GM21528 (cell line): ENCODE data around the gene BRD7.
A peak's percentile ranks its signal among the peaks of the same experiment; 100 is the strongest.
"Not testable (repeated sequence)": the region's sequence is repeated elsewhere in the genome, so short reads cannot be mapped to it uniquely, and the experiment has no call there.

Experiments used
- ATAC-seq: cut with Tn5 transposase; IDR thresholded peaks from one replicate; pipeline ENCODE4 v1.9.1; 2021; ENCODE audit warnings: mild to moderate bottlenecking, moderate library complexity; ENCODE audit not compliant: unreplicated experiment, low FRiP score

The BRD7 gene

DNA sequence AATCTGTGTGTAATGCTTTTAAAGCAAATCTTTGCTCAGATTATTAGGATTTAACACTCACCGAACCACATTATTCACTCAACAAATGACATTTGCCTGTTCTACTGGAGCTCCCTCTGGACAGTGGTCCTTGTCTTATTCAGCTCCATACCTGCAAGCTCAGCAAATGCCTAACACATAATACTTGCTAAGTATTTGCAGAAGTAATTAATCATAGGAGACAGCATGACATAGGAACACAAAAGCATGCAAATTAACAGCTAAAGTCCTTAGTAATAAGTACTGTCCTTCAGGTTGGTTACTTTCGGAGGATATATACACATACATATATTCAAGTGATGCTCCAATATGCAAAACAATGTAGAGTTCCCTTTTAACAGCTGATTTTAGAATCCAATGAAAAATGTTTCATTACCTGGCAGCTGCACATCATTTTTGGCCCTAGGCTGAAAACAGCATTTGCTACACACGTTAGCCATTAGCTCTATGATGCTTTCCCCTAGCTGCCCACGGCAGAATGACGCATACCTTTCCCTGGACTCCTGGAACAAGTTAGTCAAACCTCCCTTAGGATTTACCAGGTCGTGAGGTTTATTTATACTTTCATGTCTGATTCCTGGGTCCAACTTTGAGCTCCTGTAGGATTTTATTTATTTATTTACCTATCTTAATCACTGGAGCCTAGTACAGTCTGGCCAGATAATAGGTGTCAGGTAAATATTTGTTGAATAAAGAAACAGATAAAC is 8.6 kb downstream of the BRD7 start:
- ATAC-seq, result no peak

DNA sequence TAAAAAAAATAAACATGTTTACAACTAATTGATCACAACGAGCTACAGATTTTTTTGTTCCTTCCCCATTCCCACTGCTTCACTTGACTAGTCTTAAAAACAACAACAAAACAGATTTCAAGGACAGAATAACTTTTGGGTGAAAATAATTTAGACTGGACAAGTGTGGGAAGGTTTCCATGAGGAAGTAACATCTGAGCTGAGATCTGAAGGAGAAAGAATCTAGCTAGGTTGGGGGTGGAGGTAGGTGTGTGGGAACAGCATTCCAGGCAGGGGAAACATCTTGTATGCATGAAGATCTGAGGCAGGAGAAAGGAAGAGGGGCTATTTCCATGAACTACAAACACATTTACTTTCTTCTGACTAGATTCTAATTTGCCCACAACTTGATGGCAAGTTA is 9.2 kb downstream of the BRD7 start:
- ATAC-seq, result no peak

DNA sequence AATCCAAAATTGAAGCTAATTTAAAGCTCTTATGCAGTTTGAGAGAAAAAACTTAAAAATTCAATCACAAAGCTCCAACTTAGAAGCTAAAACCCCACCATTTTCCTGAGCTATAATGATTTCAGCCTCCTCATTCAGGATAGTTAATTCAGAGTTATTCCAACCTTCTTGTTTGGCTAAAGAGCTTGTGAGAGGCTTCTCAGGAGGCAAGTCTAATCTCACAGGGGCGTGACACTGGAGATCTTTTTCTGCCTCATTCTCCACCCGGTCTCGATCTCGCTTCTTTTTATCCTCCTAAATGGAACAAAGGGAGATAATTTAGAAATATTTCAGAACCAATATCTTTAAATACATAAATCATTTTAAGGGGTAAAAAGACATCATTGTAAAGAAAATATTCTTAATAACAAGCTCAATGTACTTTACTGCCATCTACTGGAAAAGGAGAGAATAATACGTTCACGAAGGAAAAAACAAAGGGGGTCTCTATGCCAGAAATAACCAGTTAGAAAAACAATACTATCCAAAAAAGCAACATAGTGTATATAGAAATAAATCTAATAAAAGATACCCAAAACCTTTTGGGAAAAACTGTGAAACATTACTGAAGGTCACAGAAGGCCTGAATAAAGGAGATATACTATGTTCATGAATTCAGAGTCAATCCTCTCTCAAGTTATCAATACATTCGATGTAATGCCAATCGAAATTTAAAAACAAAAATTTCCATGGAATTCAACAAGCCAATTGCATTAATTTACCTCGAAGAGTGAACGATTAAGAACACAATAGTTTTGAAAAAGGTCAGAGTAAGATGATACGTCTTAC is 13.9 kb downstream of the BRD7 start:
- ATAC-seq, result no peak

DNA sequence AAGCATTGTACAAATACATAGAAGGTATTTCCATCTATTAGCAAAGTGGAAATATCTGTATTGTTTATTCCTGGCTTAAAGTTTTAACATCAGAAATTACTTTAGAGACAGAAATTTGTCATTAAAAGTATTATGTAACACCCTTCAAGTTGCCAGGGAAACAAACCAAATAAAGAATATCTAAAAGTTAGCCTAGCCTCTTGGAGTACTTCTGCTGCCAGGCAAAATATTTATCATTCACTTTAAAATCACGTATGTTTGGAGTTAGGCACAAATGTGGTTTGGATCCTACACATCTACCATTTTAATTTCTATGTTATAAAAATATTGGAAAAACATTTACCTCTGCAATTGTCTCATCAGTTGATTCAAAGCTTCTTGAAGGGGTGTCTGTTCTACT is 14.7 kb downstream of the BRD7 start:
- ATAC-seq, result no peak

DNA sequence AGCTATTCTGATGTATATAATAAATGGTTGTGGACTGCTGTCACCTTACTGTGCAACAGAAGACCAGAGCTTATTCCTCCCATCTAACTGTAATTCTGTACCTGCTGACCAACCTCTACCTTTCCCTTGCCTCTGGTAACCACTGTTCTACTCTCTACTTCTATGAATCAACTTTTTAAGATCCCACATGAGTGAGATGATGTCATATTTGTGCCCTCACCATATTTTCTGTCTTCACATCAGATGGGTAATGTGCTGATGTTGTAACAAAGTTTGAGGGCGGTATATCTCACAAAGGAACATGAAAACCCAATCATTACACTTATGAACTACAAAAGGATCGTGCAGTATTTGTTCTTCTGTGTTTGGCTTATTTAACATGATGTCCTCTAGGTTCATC is 16.8 kb downstream of the BRD7 start:
- no peak for ATAC-seq

DNA sequence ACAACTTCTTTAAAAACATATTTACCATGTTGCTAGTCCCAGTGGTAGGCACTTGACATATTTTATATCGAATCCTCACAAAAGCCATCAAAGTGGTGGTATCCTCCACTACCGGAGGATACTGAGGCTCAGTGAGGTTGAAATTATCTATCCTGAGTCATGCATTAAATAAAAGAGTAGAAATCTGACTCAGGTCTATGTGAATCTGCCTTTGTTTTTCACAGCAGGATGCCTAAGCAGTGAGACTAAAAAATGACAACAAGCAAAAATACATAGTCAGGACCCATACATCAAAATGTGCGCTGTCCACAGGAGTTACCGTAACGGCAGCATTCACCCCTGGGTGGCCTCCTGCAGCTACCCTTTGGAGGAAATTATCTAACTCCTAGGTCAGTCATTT is 17.7 kb downstream of the BRD7 start:
- no peak for ATAC-seq

DNA sequence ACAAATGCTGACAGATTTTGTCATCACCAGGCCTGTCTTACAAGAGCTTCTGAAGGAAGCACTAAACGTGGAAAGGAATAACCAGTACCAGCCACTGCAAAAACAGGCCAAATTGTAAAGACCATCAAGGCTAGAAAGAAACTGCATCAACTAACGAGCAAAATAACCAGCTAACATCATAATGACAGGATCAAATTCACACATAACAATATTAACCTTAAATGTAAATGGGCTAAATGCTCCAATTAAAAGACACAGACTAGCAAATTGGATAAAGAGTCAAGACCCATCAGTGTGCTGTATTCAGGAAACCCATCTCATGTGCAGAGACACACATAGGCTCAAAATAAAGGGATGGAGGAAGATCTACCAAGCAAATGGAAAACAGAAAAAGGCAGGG is 23.6 kb downstream of the BRD7 start:
- ATAC-seq, result not testable (repeated sequence)

DNA sequence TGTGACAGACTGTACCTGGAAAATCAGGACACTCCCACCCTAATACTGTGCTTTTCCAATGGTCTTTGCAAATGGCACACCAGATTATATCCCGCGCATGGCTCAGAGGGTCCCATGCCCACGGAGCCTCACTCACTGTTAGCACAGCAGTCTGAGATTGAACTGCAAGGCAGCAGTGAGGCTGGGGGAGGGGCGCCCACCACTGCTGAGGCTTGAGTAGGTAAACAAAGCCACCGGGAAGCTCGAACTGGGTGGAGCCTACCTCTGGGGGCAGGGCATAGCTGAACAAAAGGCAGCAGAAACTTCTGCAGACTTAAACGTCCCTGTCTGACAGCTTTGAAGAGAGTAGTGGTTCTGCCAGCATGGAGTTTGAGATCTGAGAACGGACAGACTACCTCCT is 25.2 kb downstream of the BRD7 start:
- not testable (repeated sequence) for ATAC-seq

DNA sequence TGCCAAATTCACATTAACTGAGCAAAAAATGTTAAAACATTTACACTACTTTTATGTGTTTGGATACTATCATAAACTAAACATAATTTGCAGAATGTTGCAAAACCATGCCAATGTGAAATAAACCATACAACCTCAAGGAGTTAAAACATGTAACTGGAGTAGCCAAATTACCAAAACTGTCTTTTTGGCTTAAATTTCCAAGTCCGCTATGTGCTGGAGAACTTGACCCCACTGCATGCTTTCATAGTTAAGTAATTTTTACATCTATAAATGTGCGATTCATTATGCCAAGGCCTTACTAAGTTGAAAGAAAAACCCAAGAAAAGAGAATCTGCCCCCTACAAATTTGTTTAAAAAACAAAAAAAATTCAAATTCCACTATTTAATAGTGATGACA is 28.2 kb downstream of the BRD7 start:
- no peak for ATAC-seq

DNA sequence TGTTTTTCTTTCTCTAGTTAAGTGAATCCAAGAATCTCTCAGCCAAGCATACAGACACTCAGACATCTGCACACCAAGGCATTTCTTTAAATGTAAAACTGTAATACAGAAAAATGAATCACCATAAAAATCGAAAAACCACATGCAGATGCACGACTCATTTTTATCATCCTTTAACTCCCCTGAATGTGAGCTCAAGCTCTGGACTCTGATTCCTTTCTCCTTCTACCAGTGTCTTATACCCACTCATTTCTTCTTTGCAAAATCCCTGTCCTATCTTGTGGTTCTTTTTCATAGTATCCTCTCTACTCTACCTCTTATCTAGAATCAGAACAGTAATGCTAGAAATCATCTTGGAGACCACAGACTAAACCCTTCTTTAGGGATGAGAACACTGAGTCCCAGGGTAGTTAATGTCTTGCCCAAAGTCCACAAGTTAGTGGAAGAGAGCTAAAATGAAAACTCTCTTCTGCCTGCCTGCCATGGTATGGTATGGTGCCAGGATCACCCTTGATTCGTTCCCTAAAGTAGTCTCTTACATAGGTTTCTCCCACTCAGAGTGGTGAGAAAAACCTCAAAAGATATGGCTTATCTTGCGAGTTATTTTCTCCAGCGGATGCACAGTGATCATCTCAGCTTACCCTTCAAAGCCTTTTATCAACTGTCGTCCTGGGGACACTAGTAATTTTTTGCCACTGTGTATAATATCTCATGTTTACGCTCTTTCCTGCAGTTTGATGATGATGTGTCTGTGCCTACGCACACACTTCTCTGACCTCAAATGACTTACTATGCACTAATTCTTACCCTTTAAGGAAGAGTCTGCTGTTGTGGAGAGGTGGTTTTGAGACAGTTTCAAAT is 30.2 kb downstream of the BRD7 start:
- no peak for ATAC-seq

DNA sequence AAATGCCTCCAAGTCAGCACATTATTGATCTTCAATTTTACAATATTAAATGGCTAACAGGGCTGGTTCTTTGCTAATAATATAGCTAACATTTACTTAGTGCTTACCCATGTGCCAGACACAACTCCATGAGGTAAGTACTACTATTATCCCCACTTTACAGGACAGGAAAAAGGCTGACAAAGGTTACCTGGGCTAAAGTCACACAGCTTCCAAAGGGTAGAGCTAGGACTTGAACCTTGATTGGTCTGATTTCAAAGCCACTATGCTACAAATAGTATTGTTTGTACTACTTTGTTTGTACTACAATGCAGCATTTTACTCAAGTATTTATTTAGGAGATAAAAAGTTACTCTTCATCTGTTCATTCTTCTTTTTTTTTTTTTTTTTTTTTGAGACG is 31.9 kb downstream of the BRD7 start:
- no peak for ATAC-seq

DNA sequence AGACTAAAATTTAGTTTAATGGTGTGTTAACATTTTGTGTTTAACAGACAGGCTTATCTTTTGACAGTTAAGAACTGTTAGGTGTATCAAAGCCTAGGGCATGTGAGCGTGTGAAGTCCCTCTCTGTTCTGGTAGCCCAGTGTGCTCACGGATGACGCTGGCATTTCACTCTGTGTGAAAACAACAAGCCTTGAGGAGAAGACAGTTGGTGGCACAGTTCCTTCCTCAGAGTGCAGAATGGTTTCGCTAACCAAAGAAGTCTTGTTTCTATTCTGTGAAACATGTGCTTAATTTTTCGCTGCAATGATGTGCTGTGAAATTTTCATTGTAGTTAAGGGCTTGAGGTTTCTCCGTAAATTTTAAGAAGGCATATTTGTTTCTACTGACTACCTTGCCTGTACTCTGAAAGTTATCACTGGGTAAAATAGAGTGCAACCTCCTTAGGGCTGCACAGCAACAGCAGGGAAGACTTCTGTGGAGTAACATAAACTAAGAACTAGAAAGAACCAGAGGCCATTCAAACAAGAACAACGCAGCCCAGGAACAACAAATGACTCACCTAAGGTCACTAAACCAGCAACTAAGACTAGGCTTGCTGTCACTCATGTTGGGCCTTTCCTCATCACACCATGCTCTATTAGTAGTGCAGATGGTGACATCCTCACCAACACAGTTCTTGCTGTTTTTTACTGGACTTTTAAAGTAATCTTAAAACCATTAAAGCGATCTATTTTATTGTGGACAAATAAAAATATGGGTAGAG is 33.4 kb downstream of the BRD7 start:
- peak; percentile 73 for ATAC-seq

DNA sequence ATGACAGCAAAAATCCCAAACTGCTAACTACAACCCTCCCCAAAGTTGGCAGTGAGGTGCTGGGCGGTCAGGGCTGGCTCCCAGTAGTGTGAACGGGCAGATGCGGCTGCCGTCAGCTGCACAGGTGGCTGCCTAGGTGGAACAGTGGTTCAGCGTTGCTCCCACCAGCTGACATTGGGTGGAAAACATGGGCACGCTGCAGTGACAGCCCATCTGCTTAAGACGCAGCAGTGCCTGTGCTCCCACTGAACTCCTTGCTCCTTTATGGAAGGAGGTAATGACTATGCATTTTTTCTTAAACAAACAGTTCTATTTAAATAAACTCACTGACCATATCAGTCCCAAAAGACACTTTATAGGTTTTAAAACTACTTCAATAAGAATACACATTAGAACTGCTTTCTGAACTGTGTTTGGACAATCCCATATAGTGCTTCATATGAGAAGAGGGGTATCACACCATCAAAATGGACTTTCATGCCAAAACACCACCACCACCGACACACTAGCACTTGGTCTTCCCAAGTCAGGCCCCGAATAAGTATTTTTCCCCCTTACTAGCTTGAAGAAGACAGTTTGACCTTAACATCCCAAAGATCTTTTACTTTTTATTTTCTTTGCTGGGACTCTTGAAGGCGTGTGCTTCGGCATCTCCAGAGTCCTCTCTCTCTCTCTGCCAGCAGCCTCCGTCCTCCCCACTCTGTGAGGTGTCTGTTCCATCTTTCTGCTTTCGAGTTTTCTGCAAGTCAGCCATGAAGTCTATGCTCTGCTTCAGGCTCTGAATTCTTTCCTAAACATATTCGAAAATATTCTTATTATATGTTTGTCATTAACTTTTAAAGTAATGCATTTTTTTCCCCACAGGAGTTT is 34.4 kb downstream of the BRD7 start:
- ATAC-seq, result no peak

DNA sequence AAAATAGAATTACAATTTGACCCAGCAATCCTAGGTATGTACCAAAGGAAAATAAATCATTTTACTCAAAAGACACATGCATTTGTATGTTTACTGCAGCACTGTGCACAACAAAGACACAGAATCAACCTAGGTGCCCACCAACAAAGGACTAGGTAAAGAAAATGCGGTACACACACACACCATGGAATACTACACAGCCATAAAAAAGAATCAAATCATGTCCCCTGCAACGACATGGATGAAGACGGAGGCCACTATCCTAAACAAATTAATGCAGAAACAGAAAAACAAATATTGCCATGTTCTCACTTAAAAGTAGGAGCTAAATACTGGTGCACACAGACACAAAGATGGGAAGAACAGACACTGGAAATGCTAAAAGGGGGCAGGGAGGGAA is 36.2 kb downstream of the BRD7 start:
- ATAC-seq, result no peak

DNA sequence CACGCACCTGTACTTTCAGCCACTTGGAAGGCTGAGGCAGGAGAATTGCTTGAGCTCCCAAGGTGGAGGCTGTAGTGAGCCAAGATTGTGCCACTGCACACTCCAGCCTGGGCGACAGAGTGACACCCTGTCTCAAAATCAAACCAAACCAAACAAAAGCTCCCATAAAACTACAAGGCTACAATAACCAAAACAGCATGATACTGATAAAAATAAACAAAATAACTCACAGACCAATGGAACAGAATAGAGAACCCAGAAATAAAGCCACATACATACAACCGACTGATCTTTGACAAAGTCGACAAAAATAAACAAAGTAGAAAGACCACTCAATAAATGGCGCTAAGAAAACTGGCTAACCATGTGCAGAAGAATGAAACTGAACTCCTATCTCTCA is 37.2 kb downstream of the BRD7 start:
- ATAC-seq, result no peak

DNA sequence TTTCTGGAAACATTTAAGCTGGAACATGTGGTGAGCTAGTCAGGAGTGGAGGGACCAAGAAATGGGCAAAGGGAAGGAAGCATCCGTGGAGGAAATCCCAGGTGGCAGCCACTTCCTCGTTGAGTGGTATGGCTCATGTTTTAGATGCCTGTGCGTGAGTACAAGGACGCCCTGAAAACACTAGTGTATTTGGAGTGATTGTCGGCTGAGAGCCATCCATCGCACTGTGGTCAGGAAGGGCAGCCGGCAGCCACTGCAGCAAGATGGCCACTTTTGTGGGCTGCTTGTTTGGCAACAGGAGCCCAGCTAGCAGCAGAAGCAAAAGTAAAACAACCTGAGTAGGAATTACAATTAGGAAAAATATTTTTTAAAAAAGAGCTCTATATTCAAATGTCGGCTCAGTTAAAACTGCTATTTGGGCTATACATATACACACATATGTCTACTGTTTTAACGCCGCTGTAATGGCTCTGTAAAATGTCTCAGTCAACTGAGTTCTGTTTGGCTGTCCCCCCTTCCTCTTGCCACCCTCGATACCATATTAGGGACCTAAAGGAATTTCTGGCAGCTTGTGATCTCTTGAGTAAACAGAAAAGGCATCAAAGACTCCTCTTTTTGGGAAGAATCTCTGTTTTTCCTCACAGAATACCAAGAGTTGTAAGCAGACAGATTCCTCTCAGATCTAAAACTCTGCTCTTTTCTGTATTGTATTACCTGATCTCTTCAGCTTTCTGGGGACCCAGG is 39.2 kb downstream of the BRD7 start:
- ATAC-seq, result no peak

DNA sequence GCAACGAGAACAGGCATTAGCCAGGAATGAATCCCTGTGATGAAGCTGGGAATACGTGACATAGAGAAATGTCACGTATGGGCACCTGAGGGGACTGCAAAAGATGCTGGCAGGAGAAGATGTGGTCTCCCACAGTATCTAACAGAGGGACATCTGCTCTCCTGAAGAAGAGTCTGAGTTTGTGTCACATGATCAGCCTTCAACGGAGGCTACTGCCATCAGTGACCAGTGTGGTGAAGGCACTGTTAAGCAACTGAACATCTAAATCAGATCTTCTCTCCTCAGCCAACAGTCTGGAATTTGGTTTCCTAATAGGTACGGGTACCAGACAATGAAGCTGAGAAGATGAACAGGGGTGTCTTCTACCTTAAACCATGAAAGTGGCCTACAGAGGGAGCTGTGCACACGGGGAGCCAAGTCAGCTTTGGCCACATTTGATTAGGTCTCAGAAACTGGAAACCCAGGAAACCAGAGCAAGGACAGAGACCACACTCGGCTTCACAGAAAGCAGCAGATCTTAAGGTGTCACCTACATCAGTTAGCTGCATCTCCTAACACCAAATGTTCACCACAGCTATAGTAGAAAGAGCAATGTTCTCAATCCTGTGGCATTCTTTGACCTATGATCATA is 41.8 kb downstream of the BRD7 start:
- ATAC-seq, result peak; percentile 54

DNA sequence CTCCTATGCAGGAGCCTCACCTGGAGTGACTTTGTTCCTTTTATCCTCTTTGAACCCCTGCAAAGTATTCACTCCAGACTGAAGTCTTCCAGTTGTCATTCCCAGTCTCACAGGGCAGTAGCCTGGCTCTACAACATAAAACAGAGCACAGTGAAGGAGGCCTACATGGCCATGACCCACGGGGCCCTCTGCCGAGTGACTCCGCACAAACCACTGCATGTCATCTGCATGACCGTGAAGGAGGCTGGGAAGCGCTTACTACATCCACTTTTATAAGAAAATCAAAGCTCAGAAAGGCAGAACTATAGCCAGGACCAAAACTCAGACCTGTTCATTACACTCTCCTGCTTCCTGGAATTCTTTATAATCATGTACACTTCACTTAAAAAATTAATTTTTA is 42.5 kb downstream of the BRD7 start:
- ATAC-seq, result no peak
